ENCODE data around the gene N4BP3. TPM values are rescaled to one million over a fixed set of nuclear protein-coding genes. Genes with fewer than 3 reads are reported as not detected.

The N4BP3 gene
- total and polyA plus RNA-seq, 2 of the 13 experiments (the other 11 are each of a cell fraction or from before 2014, with no cell fraction given), result 0.13 TPM; not detected in 1

GRCh38 chr5:178078197-178079010, 34.9 kb upstream of the N4BP3 start:
- ATAC-seq (no peak), DNase-seq (ENCODE audit: low spot score) (no peak)
- intact Hi-C loops (cut with micrococcal nuclease; ENCODE audit: unreplicated experiment), result no loop called here
- TF ChIP-seq ZBTB10 (CRISPR knock-in tag; IDR thresholded peaks at IDR 0.05; ENCODE audit: borderline replicate concordance) (no peak), ZNF207 (IDR thresholded peaks at IDR 0.05; ENCODE audit: borderline replicate concordance) (no peak), SYNCRIP (IDR thresholded peaks at IDR 0.05; ENCODE audit: insufficient read depth, low read depth, low read length) (no peak), YY1 (IDR thresholded peaks at IDR 0.05; ENCODE audit: insufficient read depth, insufficient replicate concordance, low read depth, low read length) (no peak), HNF1B (CRISPR knock-in tag; IDR thresholded peaks at IDR 0.05) (no peak), NFE2L2 (IDR thresholded peaks at IDR 0.05; ENCODE audit: low read length) (no peak), ZNF761 (CRISPR knock-in tag; conservative IDR thresholded peaks at IDR 0.05) (no peak), TMF1 (CRISPR knock-in tag; IDR thresholded peaks at IDR 0.05; ENCODE audit: low read depth) (no peak), ZFP36L2 (CRISPR knock-in tag; IDR thresholded peaks at IDR 0.05) (no peak), BCLAF1 (IDR thresholded peaks at IDR 0.05) (no peak), BATF2 (CRISPR knock-in tag; IDR thresholded peaks at IDR 0.05) (no peak), ZNF792 (CRISPR knock-in tag; IDR thresholded peaks at IDR 0.05) (no peak), TSC22D2 (CRISPR knock-in tag; IDR thresholded peaks at IDR 0.05; ENCODE audit: borderline replicate concordance) (no peak)
- TF ChIP-seq, protein P1, sequence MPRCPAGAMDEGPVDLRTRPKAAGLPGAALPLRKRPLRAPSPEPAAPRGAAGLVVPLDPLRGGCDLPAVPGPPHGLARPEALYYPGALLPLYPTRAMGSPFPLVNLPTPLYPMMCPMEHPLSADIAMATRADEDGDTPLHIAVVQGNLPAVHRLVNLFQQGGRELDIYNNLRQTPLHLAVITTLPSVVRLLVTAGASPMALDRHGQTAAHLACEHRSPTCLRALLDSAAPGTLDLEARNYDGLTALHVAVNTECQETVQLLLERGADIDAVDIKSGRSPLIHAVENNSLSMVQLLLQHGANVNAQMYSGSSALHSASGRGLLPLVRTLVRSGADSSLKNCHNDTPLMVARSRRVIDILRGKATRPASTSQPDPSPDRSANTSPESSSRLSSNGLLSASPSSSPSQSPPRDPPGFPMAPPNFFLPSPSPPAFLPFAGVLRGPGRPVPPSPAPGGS (CRISPR knock-in tag; IDR thresholded peaks at IDR 0.05), result no peak

More at GRCh38 chr5:178078197-178079010, 34.9 kb upstream of the N4BP3 start:
- Histone ChIP-seq H3K4me1 (ENCODE audit: insufficient read depth, low read length) (peaks cover 13% of the 10 kb centered on the region; the same call in 1 of the 2 replicates), H3K9ac (ENCODE audit: insufficient read depth, low read depth, low read length) (no peak overlapping the region), H3K9me3 (ENCODE audit: low read length) (no peaks in the 10 kb centered on the region), H3K27ac (ENCODE audit: extremely low read length, insufficient read depth, low read length) (no peak overlapping the region), H3K36me3 (replicated peaks in 1 of 2; ENCODE audit: control insufficient read depth in 1 of 2, insufficient read depth in 2 of 2, low read length in 2 of 2) (no peaks in the 10 kb centered on the region), H3K27me3 (ENCODE audit: control insufficient read depth in 1 of 2, insufficient read depth in 2 of 2, low read length in 2 of 2) (peaks cover 1 to 33% of the 10 kb centered on the region in 2 experiments; a peak in 3 of 5 replicates), H3K4me2 (ENCODE audit: low read depth, low read length) (no peak overlapping the region), H3K4me3 (replicated peaks in 1 of 3; ENCODE audit: insufficient read depth in 1 of 3, low read depth in 2 of 3, low read length in 3 of 3) (no peak overlapping the region), H3K79me2 (ENCODE audit: insufficient read depth, low read length) (no peaks in the 10 kb centered on the region), H2AFZ (ENCODE audit: low read length) (no peak overlapping the region), H4K20me1 (ENCODE audit: insufficient read depth, low read length) (no peaks in the 10 kb centered on the region)
- no peak for FAIRE-seq
- CTCF ChIA-PET (ENCODE audit: low intra/inter-chr PET ratio, low total read pairs), result no interaction called here
- 48% methylated on average over 22 of the region's 22 CpGs for WGBS (ENCODE audit: low lambda C conversion rate)
- in situ Hi-C loops (cut with HindIII; ENCODE audit: extremely low pct_ligation_motif_present, low pct_unique_long_range_greater_than_20kb), result loop anchor here (5.0 kb wide), 1 partner anchor 69 kb away; no protein-coding TSS in a partner anchor
- BruUV-seq (replicated peaks), result no TSS peak
- POLR2A ChIA-PET, result no interaction called here
